ENCODE data around the gene TDG. TPM values are rescaled to one million over a fixed set of nuclear protein-coding genes. Genes with fewer than 3 reads are reported as not detected.
"Not testable (repeated sequence)": the region's sequence is repeated elsewhere in the genome, so short reads cannot be mapped to it uniquely, and the experiment has no call there.

TDG gene
- total RNA-seq, 1 donor from 2014 or later: 27.1 TPM

DNA sequence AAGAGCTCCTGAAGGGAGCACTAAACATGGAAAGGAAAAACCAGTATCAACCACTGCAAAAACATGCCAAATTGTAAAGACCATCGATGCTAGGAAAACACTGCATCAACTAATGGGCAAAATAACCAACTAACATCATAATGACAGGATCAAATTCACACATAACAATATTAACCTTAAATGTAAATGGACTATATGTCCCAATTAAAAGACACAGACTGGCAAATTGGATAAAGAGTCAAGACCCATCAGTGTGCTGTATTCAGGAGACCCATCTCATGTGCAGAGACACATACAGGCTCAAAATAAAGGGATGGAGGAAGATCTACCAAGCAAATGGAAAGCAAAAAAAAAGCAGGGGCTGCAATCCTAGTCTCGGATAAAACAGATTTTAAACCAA is 70.5 kb downstream of the TDG start:
- H3K36me3 ChIP-seq (ENCODE audit: control insufficient read depth in 3 of 3, insufficient read depth in 3 of 3, low read length in 3 of 3); H3K9ac ChIP-seq (ENCODE audit: low read depth in 1 of 3, low read length in 3 of 3); H3K27me3 ChIP-seq (ENCODE audit: control insufficient read depth in 3 of 3, insufficient read depth in 3 of 3, low read length in 3 of 3); H3K9me3 ChIP-seq (ENCODE audit: control insufficient read depth in 3 of 3, low read length in 3 of 3); H3K4me3 ChIP-seq (ENCODE audit: low read length in 3 of 3); H3K4me1 ChIP-seq (ENCODE audit: control insufficient read depth in 3 of 3, insufficient read depth in 3 of 3, low read length in 3 of 3); H3K27ac ChIP-seq (ENCODE audit: low read depth, low read length): not testable (repeated sequence)

Other genes starting within 250 kb of the TDG start
- gene NT5DC3, start 124.6 kb upstream of the TDG start, total RNA-seq: 9.9 TPM
- 216 TPM for gene HSP90B1, start 35.5 kb upstream of the TDG start, total RNA-seq
- 36.5 TPM for gene GLT8D2, start 84.3 kb downstream of the TDG start, total RNA-seq
- gene HCFC2, start 98.7 kb downstream of the TDG start, total RNA-seq: 32.9 TPM
- 8.9 TPM for gene NFYB, start 172.3 kb downstream of the TDG start, total RNA-seq
- gene TXNRD1, start 249.9 kb downstream of the TDG start, total RNA-seq: 41.2 TPM

Measured in skeletal muscle tissue (tissue), 4 donors.